SH-SY5Y (cell line): Measurements from ENCODE around the gene LYRM2.

Experiments used
- GATA2 ChIP-seq: IDR thresholded peaks from 2 replicates; pipeline ENCODE4 v1.6.1; 2011; ENCODE audit warnings: mild to moderate bottlenecking, low read depth, low read length
- GATA3 ChIP-seq: IDR thresholded peaks from 2 replicates; pipeline ENCODE4 v1.6.1; 2011; ENCODE audit warnings: low read depth, mild to moderate bottlenecking, low read length, moderate library complexity

The LYRM2 gene

DNA sequence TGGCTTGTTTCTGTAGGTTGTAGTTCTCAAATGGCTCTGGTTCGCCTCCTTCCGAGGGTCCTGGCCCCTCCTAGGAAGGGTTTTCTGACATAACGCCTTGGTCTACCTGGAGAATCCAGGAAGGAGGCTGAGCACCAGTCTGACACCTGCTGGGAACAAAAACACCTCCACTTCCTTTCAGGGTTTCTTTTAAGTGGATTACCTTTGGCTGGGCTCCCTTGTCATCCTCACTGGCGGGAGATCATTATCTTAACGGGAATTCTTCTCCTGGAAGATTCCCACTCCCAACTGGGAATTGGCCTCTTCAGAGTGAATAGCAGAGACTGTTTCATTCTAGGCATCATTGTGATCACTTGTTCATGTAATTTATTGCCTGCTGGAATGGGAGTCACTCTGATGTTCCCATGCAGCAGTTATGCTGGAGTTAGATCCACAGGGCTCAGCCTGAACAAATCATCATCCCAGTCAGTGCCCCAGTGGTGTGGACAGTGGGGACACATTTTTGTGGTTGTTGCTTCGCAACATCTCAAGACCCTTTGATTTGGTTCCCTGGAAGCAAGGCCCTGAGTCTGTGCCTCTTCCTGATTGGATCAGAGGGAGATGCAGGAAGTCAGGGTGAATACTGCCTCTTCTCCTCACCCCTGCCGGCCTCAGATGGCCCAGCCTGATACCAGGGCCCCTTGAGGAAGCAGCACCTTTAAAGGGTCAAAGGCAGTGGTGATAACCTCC is 49.1 kb downstream of the LYRM2 start:
- TF ChIP-seq GATA3 (no peak), GATA2 (peak; percentile 8; the same call in 1 of the 2 replicates)

DNA sequence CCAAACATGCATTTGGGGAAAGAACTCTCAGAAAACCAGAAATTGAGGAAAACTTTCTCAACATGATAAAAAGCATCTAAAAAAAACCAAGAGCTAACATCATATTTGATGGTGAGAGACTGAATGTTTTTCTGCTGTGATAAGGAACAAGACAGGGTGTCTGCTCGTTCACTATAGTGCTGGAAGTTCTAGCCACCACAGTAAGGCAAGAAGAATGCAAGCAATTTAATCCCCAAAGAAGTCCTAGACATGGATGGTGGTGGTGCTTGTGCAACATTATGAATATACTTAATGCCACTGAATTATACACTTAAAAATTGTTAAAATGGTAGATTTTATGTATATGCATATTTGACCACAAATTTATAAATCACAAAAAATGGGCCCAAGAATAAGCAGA is 53.4 kb downstream of the LYRM2 start:
- TF ChIP-seq GATA3 (no peak), GATA2 (no peak)

DNA sequence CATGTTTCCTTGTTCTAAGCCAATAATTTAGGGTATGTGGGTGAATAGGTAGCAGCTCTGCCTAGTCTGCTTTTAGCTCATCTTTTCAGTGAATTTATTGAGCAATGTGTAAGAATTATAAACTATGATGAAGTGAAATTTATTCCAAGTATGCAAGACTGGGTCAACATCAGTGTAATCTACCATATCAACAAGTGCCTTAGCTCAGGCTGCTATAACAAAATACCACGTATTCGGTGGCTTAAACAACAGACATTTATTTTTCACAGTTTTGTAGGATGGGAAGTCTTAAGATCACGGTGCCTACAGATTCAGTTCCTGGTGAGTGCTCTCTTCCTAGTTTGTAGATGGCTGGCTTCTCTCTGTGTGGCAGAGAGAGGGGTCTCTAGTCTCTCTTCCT is 54.0 kb downstream of the LYRM2 start:
- no peak for TF ChIP-seq GATA2
- TF ChIP-seq GATA3 = no peak

DNA sequence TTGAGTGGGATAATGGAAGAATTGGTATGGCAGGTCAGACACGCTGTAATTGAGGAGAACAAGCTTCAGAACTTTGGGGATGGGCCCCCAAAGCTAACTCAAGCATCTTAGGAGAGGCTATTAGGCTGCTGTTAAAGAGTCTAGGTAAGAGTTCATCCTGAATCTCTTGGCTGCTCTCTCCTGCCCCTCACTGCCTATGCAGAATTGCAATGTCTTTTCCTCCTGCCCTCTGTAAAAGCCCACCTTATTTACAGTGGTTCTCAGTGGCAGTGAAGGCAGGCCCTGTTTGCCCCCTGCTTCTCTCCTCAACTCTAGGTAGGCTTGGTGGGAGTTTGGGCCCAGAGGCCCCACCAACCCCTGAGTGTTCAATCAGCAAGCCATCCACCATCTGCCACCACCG is 55.0 kb downstream of the LYRM2 start:
- TF ChIP-seq GATA2 = no peak
- no peak for TF ChIP-seq GATA3

DNA sequence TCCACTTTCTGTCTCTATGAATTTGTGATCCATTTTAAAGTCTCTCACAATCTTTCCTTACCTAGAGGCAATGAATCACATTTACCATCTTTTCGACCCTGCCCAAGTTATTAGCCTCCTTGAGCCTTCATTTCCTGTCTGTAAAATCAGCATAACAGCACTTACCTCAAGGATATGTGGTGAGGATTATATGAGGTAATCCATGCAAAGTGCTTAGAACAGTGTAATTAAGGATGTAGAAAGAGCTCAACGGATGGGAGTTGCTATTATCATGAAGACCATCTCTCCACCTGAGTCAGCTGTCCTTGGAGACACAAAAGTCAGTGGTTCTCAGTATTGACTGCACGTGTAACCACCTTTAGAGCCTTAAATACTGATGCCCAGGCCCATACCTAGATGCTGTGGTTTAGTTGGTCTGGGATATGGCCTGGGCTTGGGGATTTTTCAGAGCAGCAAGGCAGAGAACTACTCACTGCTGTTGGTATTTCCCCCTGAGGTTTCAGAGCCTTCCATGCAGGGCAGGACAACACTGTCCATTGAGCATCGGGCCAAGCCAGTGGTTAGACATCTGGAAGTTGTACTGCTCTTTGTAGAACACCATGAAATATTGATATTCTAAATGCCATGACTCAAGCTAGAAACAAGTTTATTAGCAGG is 55.8 kb downstream of the LYRM2 start:
- TF ChIP-seq GATA3 (no peak), GATA2 (no peak)

DNA sequence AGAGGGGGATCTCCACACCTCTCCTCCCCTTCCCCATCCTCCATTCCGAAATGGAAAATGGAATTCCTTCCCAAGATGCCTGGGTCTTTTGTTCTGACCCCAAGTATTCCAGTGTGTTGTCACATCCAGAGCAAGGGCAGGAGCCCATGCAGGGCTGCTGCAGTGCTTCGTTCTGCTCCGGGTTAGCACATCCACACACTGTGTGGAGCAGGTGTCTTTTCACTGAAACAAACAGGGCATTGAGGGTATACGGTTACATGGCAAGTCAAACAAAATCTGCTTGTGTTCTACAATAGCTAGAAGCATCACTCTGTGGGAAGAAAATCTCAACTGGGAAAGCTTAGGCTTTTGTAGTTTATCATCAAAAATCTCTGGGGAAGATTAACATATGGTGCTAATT is 56.9 kb downstream of the LYRM2 start:
- no peak for TF ChIP-seq GATA3
- TF ChIP-seq GATA2 = no peak

DNA sequence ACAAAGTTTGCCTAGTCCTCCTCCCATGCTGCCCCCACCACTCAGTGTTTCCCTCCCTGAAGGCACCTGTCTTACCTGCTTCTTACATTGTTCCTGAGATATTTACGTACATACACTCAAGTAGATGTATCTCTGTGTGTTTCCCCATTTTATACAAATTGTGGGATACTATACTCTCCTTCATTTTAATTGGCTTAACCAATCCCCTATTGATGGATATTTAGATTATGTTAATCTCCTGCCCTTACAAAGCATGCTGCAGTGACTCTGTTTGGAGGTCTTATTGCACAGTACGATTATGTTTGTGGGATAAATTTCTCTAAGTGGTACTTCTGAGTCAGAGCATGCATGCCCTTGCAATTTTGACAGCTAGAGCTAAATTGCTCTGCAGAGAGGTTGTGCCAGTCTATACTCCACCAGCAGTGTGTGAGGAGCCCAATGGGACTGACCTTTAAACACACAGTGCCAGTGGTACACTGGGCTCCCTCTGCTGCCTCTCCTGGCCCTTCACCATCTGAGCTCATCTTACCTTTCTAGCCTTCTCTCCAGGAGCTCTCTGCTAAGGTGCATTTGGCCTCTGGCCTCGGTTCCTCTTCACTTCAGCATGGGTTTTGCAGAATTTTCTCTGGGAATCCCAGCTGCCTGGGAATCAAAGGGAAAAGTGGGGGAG is 57.4 kb downstream of the LYRM2 start:
- TF ChIP-seq GATA2 (no peak), GATA3 (no peak)

DNA sequence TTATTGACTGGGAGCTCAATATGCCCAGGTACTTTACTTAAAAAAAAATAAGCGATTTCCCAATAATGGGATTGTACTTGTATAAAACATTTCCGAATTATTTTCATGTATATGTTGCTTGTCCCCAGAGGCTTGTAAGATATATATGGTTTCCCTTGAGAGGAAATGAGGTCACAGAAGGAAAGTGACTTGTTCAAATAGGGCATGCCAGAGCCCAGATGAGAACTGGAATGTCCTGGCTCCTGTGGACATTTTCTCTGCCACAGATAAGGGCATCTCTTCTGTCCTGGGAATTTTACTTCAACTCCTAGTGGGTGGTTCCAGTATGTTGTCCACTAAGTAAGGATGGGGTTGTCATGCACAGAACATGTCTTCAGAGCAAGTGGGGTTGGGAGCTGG is 63.0 kb downstream of the LYRM2 start:
- TF ChIP-seq GATA2 (no peak), GATA3 (no peak)

DNA sequence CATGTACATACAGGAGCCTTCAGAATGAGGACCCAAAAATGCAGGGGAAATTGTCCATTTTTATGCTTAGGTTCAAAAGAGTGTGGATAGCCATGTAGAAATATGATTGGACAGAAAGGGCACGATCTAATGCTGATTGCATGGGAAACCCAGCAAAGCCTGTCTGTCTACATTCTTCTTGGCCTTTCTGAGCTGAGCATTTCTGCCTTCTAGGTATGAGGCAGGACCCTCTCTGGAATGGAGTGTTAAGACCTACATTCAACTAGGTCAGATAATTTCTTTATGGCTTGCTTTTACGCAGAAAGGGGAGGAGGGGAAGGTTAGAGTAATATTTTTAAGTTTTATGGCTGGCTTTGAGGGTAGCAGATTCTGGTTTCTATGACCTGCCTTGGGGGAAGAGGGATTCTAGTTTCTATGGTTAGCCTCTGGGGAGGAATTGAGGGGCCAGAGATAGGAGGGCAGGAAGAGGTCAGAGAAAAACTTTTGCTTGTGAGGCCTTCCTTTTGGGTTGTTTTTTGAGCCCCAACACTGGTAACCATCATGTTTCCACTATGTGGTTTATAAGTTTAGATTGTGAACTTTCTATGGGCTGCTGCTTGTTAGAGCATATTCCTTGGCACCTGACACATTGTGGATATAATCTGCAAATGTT is 63.5 kb downstream of the LYRM2 start:
- TF ChIP-seq GATA2 (no peak), GATA3 (no peak)

DNA sequence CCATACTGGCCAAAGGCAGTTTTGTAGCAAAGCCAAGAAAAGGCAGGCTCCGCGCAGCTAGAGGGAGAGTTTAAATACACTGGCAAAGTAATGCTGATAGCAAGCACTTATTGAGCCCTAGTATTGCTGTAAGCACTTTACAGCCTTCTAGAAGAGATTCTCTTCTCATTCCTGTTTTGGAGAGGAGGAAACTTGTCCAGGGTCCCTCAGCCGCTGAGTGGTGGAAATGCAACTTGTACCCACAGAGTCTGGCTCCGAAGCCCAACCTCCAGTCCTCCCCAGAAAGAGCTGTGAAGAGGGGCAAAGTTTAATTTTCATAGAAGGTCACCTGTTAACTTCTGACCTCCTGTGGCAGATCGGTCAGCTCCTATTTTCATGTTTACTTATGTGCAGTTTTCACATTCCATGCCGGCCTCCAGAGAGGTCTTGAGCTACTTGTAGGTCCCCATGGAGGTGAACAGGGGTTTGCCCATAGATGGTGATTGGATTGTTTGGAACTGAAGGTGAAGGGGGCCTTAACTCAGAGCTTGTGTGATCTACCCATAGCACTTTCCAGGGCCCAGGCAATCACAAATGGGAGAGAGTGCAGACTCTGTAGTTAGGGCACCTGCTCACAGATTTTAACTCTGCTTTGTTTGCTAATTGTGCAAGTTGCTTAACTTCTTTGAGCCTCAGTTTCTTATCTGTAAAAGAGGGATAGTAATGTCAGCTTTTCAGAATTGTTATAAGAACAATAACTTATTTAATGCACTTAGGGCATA is 70.7 kb downstream of the LYRM2 start:
- TF ChIP-seq GATA3 (no peak), GATA2 (no peak)

DNA sequence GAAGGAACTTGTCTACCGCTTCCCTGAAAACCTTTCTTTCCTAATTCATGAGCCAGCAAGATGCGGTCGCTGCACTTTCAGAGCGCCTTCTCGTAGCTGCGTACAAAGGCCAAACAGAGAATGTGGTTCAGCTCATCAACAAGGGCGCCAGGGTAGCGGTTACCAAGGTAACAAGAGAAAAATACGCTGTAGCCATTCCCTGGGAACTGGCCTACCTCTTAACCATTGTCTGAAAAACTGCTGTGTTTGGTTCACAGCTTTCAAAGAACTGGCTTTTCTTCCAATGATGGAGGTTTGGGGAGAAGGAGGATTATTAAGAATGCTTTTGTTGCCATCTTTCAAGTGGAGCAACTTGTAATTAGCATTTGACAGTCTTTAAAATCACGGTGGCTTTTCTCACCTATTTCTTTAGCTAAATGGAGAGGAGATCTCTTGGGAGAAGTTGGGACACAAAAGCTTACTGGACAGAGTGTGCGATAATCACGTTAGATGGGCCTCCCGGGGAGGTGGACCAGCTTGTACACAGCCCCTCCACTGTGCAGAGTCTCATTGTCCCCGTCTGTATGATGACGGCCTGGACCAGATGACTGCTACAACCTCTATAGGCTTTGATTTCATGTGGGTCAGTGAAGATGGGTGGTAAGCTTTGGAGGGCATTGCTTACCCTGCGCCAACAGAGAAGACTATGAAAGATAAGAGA is 71.5 kb downstream of the LYRM2 start:
- no peak for TF ChIP-seq GATA3
- no peak for TF ChIP-seq GATA2

DNA sequence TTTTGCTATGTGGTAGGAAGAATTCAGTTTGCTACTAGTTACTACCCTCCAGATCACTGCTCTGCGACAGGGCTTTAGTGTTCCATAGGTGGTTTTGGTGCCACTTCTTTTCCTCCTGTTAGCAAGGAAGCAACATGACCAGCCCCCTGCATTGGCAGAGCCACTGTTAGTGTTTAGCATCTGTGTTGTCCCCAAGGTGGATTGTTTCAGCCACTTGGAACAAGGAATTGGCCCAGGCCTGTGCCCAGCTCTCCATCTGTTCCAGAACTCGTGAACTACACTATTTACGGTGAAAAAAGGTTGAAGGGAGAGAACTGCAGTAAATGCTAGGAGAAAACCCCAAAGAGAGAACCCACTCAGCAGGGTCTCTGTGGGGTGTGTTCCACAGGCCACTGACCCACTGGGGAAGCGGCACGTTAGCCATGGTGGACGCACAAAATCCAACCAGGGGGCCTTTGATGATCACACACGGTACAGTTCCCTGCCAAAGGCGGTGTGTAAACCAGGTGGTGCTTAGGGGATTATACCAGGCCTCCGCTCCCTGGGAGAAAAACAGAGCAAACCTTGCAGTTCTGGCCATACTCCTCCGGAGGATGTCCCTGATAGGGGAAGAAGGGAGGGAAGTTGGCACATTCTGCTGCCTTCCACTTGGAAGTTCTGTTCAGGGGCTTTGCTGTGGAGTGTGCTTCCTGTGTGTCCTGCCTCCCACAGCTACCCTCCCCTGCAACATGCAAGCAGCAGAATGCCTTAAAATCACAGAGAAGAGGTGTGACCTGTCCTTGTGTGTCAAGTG is 72.3 kb downstream of the LYRM2 start:
- no peak for TF ChIP-seq GATA2

DNA sequence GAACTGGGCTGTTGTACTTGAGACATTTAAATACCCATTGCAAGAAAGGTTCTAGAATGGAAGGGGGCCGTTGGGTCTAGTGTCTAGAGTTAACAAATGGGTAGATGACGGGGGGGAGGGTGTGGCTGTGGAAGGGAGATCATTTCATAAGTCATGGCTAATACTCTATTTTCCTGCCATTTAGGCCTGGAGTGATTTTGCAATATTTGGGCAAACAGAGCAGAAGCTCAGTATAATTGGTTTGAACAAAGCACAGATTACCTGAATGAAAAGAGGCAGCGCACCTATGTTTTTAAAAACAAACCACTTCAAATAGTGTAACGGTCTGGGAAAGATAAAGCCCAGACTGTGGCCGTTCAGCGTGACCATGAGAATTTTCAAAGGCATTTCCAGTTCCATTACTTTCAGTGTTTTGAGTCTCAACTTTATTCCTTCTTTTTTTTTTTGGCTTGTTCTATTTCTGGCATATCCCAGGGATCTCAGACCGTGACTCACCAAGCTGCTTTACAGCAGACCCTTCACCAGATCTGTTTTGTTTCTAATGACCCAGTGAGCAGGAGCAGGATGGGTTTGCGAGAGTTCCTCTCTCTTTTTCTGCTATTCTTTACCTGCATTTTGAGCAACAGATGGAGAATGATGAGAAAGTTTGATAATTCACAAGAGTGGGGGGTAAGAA is 73.7 kb downstream of the LYRM2 start:
- no peak for TF ChIP-seq GATA2
- TF ChIP-seq GATA3 = no peak
